Measurements from ENCODE around the gene MAT2A.

DNA sequence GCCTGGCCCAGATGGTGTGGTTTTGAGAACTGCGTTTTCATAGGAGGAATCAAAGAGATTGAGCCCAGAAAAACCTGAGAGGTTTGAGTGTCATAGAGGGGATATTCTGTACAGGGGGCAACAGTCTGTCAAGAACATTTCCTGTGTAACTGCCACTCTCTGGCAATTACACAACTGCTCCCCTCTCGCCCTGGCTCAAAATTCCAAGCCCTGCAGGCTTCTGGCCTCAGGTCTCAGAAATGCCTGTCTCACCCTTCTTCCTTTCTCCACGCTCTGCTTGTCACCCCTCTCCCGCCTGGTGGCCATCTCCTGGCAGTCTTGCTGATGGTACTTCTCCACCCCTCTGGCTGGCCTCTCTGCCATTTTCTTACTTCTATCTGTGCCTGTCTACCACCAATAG, 49.3 kb downstream of the MAT2A start:
- no peak for TF ChIP-seq POLR2A (IDR thresholded peaks at IDR 0.05)
- TF ChIP-seq, protein P1, sequence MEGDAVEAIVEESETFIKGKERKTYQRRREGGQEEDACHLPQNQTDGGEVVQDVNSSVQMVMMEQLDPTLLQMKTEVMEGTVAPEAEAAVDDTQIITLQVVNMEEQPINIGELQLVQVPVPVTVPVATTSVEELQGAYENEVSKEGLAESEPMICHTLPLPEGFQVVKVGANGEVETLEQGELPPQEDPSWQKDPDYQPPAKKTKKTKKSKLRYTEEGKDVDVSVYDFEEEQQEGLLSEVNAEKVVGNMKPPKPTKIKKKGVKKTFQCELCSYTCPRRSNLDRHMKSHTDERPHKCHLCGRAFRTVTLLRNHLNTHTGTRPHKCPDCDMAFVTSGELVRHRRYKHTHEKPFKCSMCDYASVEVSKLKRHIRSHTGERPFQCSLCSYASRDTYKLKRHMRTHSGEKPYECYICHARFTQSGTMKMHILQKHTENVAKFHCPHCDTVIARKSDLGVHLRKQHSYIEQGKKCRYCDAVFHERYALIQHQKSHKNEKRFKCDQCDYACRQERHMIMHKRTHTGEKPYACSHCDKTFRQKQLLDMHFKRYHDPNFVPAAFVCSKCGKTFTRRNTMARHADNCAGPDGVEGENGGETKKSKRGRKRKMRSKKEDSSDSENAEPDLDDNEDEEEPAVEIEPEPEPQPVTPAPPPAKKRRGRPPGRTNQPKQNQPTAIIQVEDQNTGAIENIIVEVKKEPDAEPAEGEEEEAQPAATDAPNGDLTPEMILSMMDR (IDR thresholded peaks at IDR 0.05), result no peak
